HG03521 (cell line): ENCODE data around the gene CEP68.
"Not testable (repeated sequence)": the region's sequence is repeated elsewhere in the genome, so short reads cannot be mapped to it uniquely, and the experiment has no call there.

Experiments used
- ATAC-seq: cut with Tn5 transposase; IDR thresholded peaks from one replicate; pipeline ENCODE4 v1.9.1; 2021; ENCODE audit warnings: mild to moderate bottlenecking, moderate library complexity; ENCODE audit not compliant: unreplicated experiment

The CEP68 gene

GRCh38 chr2:65079017-65079416 lies 22.8 kb downstream of the CEP68 start:
- ATAC-seq, result no peak

DNA sequence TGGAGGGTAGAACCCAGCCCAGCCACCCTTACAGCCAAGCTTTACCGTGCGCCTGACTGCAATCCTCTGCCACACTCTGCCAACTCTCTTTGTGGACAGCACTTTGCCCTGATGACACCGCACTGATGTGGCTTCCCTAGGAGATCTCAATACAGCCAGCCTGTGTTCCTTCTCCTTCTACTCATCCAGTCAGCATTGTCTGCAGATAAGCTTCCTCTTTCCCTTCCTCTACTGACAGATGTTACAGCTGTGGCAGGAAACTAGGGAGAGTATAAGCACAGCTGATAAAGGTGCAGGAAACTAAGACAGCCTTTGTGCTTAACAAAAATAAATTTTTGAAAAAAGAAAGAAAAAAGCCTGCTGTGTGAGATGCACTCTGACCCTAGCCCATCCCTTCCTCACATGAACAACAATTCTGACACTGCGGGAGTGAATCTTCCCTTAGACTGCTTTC lies 25.0 kb downstream of the CEP68 start:
- ATAC-seq, result no peak

DNA sequence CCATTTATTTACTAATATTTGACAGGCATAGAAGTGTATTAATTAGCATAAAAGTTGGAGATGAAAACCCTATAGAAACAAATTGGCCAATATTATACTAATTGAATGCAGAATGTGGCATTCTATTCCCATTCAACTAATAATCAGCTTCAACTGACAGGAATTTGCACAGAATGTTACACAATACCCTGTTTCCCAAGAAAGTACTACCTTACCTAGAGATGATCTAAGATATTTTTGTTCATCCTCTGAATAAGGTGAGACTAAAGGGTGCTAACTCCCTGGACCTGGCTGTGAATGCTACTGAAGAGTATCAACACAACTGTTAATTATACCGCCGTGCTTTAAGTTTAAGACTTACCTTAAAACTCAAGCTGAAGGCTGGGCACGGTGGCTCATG lies 28.9 kb downstream of the CEP68 start:
- ATAC-seq, result no peak

- no peak for ATAC-seq
Measured at GRCh38 chr2:65092791-65093190, 36.6 kb downstream of the CEP68 start.

- ATAC-seq, result no peak
Measured at GRCh38 chr2:65093211-65093610, 37.0 kb downstream of the CEP68 start.

GRCh38 chr2:65096948-65097347 lies 40.7 kb downstream of the CEP68 start:
- no peak for ATAC-seq

GRCh38 chr2:65097844-65098243 lies 41.6 kb downstream of the CEP68 start:
- no peak for ATAC-seq

DNA sequence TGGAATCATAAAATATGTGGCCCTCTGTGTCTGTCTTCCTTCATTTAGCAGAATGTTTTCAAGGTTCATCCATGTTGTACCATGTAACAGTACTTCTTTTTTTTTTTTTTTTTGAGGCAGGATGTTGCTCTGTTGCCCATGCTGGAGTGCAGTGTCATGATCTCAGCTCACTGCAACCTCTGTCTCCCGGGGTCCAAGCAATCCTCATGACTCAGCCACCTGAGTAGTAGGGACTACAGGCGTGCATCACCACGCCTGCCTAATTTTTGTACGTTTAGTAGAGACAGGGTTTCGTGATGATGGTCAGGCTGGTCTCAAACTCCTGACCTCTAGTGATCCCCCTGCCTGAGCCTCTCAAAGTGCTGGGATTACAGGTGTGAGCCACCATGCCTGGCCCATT lies 42.5 kb downstream of the CEP68 start:
- no peak for ATAC-seq

DNA sequence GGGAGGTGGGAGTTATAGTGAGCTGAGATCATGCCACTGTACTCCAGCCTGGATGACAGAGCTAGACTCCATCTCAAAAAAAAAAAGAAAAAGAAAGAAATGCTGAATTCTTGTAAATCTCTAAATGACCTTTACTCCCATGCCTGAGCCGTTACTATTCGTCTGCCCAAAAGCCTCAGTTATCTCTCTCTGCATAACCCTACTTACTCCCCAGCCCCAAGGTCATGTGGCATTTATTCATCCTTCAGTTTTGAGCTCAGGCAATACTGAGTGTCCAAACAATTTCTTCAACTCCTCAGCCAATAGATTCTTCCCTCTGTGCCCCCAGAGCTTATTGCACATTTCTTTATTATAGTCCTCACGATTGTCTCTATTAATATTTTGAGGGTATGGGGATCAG lies 44.9 kb downstream of the CEP68 start:
- no peak for ATAC-seq

- ATAC-seq, result no peak
Measured at GRCh38 chr2:65103013-65103715, 46.9 kb downstream of the CEP68 start.

DNA sequence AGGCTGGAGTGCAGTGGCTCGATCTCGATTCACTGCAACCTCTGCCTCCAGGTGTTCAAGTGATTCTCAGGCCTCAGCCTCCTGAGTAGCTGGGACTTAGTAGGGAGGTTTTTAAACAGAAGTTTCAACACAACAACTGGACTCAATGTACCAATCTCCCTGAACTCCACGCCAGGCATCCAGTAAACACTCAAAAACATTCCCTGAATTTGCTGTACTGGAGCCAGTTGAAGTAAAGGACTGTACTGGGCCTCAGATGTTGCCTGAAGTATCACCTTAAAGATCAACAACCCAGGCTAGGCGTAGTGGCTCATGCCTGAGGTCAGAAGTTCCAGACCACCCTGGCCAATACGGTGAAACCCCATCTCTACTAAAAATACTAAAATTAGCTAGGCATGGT lies 51.3 kb downstream of the CEP68 start:
- no peak for ATAC-seq

DNA sequence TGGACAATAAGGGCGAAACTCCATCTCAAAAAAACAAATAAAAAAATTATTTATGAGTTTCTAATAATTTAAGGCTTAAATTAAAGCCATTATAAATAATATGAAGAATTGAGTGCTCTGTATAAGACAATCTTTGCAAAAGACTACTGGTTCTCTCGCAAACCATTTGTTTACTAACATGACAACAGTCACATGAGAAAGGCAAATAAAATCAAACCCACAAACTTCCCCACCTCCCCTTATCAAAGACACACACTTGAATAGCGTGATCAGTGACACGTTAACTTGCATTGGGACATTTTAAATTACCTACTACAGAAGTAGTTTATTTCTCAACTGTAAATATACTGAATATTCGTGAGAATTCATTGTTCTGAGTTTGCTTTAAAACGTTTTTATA lies 52.6 kb downstream of the CEP68 start:
- ATAC-seq, result no peak

DNA sequence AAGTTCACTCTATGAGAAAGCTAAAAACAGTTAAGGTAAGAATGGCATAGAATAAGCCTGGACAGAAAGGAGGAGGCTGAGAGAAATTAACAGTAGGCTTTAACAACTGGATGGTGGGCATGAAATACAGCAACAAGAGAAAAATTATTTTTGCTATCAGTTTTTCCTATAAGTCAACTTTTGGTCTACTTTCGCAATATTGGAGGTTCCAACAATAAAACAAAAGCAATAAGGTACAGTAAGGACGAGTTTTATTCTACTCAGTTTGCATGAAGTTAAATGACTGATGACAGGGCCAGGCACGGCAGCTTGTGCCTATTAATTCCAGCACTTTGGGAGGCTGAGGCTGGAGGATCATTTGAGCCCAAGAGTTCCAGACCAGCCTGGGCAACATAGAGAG lies 56.4 kb downstream of the CEP68 start:
- no peak for ATAC-seq

- no peak for ATAC-seq
Measured at GRCh38 chr2:65113229-65113628, 57.0 kb downstream of the CEP68 start.

DNA sequence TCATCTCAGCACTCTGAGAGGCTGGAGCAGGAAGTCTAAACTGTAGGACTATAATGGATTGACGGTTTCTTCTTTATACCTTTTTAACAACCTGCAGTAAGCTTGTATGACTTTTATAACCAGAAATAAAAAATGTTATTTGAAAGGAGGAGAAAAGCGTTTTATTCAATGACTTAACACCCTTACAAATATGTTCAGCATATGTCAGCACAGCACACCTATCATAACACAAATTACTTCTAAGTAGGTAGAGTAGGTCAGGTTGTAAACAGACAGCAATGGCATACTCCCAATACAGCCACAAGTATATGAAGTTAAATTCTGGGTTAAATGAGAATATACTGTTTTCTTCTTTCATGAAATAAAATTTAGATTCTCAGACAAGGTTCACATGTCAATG lies 57.6 kb downstream of the CEP68 start:
- no peak for ATAC-seq

DNA sequence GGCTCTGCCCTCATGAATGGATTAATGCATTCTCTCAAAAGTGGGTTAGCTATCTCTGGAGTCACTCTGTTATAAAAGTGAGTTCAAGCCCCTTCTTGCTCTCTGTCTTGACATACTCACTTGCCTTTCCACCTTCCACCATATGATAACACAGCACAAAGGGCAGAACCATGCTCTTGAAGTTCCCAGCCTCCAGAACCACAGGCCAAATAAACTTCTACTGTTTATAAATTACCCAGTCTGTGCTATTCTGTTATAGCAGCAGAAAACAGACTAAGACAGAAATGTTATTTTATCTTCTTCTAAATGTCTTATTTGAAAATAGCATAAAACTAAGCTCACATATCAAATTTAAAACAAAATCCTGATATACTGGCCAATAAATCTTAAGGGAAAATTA lies 58.7 kb downstream of the CEP68 start:
- ATAC-seq, result no peak

DNA sequence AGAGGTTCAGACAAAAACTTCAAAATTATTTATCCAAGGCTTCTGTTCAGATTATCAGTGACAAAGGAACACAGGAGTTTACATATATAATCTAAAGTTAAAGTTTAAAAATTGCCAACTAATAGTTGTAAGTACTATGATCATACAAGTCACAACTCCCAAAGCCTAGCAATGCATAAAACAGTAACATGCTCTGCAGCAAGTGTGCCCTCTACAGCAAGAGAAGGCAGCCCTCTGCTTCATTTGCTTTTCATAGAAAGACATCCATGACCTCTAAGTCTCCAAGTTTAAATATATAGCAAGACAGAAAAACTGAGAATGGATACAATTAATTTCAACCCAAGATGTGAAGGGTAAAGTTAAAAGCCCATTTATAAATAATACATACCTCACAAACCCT lies 60.4 kb downstream of the CEP68 start:
- no peak for ATAC-seq

- no peak for ATAC-seq
Measured at GRCh38 chr2:65120990-65121693, 64.9 kb downstream of the CEP68 start.

GRCh38 chr2:65122313-65122712 lies 66.1 kb downstream of the CEP68 start:
- no peak for ATAC-seq

DNA sequence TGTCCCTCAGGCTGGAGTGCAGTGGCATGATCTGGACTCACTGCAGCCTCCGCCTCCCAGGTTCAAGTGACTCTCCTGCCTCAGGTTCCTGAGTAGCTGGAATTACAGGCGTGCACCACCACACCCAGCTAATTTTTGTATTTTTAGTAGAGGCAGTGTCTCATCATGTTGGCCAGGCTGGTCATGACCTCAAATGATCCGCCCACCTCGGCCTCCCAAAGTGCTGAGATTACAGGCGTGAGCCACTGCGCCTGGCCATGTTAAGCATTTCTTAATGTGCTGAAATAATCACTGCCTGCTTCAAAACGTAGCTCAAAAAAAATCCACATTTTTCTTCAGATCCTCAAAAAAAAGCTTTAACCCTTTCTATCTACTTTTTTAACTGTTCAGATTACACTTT lies 69.2 kb downstream of the CEP68 start:
- not testable (repeated sequence) for ATAC-seq

GRCh38 chr2:65128297-65129190 lies 72.3 kb downstream of the CEP68 start:
- no peak for ATAC-seq
